ENCODE data around the gene PPP4R1.
"Not testable (repeated sequence)": the region's sequence is repeated elsewhere in the genome, so short reads cannot be mapped to it uniquely, and the experiment has no call there.

PPP4R1 gene

DNA sequence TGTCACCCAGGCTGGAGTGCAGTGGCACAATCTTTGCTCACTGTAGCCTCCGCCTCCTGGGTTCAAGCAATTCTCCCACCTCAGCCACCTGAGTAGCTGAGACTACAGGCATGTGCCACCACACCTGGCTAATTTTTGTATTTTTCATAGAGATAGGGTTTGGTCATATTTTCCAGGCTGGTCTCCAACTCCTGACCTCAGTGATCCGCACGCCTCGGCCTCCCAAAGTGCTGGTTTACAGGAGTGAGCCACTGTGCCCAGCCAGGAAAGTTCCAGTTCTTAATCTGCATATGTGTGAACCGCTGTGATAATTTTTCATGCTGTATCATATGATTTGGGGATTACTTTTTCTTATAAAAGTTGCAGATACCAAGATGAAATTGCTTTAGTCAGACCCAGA, 14.6 kb upstream of the PPP4R1 start:
- DNase-seq, result no peak

GRCh38 chr18:9627642-9628041, 13.3 kb upstream of the PPP4R1 start:
- no peak for DNase-seq

DNA sequence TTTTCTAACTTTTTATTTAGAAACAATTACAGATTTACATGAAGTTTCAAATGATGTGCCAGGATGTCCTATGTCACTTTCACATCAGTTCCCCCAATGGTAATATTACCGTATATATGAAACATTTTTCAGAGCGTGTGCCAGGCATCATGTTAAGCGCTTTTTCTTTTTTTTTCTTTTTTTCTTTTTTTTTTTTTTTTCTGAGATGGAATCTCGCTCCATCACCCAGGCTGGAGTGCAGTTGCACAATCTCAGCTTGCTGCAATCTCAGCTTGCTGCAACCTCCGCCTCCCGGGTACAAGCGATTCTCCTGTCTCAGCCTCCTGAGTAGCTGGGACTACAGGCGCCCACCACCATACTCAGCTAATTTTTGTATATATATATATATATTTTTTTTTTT, 5.6 kb upstream of the PPP4R1 start:
- no peak for DNase-seq

- no peak for DNase-seq
Measured at GRCh38 chr18:9619545-9619944, 5.2 kb upstream of the PPP4R1 start.

- DNase-seq, result no peak
Measured at GRCh38 chr18:9619056-9619455, 4.7 kb upstream of the PPP4R1 start.

DNA sequence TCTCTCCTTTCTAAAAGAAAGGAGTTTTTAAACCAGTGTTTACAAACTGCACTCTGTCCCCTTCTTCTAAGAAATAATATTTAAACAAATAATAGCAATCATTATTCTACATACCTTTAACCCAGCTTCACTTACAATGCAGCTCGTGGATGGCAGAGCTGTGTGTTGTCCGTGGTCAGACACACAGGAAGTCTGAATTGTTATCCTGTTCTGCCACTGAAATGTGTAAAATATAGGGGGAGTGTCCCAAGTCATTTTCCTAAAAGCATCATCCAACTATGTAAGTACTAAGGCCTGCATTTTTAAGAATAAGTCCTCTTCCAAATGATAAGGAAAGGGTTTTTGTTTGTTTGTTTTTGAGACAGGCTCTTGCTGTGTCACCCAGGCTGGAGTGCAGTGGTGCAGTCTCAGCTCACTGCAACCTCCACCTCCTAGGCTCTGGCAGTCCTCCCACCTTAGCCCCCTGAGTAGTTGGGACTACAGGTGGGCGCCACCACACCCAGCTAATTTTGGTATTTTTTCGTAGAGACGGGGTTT, 2.7 kb upstream of the PPP4R1 start:
- DNase-seq, result no peak

DNA sequence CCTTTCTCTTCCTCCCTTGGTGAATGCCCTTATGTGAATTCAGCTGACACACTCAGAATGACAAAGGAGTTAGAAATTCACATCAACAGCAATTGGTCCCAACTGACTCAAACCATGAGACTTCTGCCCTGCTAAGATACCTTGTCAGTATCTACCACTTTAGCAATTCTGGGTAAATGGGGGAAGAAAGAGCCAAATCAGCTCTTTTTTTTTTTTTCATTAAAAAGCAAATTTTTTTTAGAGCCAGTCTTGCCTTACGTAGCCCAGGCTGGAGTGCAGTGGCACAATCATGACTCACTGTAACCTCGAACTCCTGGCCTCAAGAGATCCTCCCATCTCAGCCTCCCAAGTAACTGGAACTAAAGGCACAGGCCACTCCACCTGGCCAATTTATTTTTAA, 1.7 kb upstream of the PPP4R1 start:
- no peak for DNase-seq

DNA sequence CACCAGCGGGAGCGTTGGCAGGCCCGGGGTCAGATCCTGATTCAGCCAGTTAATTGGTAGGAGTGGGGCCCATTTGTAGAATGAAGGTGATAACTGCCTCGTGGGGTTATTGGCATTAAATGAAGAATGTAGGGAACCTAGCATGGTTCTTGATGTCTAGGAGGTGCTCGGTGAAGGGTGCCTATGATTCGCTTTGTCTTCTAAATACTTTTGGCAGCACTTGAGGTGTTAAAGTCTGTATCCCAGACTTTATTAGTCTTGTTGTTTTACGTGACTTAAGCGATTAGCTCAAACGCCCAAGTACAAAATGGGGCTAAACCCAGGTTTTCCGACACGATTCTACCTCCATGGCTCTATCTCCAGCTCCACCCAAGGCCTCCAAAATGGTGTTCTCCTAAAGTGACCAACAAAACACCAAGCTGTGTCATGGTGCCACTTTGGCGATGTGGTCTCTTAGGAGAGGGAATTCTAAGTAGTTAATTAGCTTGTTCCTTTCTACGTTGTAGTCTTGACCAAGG, 980 bp upstream of the PPP4R1 start:
- no peak for DNase-seq

DNA sequence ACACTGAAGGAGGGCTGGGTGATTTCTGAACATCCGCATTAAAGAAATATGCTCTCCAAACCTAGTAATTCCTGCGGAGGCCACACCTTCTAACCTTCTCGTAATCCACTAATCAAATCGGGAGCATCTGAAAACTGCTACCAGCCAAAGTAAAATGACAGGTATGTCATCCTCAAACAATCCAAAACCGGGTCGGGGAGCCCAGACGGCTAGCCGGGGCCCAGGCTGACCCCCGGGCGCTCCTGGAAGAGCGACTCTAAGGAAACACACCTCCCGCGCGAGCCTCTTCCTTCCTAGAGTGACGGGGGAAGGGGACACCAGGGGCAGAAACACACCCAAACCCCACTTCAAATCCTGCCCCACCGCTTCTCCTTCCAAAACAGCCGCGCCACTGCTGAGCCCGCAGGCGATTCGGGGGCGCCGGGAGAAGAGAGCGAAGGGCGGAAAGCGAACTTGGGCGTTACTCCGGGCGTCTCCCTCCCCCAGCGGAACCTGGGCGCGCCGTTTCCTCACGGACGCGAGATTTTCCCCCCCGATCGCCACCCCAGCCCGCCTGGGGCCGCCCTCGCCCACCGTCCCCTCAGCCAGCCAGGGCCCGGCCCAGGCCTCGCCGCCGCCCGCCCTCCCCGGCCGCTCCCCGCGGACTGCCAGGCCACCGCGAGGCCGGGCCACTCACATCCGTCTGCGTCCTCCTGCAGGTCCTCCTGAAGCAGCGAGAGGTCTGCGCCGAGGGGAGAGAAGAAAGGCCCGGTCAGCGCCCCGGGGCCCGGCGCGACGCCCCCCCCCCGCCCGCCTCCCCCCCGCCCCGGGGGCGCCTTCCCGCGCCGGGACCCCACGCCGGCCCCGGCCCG, 584 bp downstream of the PPP4R1 start:
- DNase-seq, result no peak

- no peak for DNase-seq
Measured at GRCh38 chr18:9612977-9613376, 1.4 kb downstream of the PPP4R1 start.

GRCh38 chr18:9612215-9612830, 2.0 kb downstream of the PPP4R1 start:
- DNase-seq, result no peak

- no peak for DNase-seq
Measured at GRCh38 chr18:9609190-9609589, 5.2 kb downstream of the PPP4R1 start.

GRCh38 chr18:9608728-9609127, 5.6 kb downstream of the PPP4R1 start:
- DNase-seq, result no peak

GRCh38 chr18:9608298-9608697, 6.1 kb downstream of the PPP4R1 start:
- DNase-seq, result no peak

GRCh38 chr18:9607111-9607510, 7.2 kb downstream of the PPP4R1 start:
- DNase-seq, result not testable (repeated sequence)

DNA sequence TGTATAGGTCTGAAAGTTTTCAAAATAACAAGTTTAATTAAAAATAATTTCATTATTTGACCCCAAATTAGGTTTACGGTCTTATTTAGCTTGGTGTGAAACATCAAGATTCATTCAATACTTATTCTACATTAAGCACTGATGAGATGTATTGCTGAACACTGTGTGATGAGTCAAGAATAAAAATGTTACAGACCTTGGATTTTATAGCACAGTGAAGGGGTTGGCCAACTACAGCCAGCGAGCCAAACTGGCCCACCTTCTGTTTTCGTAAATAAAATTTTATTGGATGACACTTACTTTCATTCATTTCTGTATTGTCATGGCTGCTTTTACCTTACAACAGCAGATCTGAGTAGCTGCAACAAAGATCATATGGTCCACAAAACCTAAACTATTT, 8.3 kb downstream of the PPP4R1 start:
- no peak for DNase-seq

DNA sequence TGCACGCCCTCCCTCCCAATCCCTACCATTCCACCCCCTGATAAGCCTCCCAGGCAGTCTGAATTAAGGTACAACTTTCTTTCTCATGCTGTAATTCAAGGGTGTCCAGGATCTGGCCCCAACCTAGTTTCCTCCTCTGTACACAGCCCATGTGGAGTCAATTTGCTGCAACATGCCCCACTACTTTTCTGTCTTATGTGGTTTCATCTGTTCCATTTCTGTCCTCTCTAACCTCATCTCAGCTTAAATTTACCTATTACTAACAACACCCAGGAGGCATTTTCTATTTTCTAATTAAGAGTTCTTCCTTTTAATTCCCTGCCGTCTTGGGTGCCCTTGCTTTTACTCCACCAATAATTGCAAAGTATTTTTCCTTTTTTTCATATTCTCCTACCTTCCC, 10.0 kb downstream of the PPP4R1 start:
- no peak for DNase-seq

DNA sequence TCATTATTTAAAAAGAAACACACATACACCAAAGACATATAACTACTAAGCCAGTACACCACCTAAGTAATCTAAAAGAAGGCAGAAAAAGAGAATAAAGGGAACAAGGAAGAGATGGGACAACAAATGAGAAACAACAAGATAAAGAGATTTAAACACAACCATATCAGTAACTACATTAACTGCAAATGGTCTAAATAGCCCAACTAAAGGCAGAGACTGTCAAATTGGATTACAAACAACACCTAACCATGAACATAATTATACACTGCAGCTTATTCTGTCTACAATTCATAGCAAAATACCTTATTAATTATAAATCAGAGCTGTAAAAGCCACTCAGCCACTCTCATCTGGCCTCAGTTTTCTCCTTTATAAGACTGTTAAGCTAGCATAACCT, 15.0 kb downstream of the PPP4R1 start:
- DNase-seq, result no peak

- DNase-seq, result no peak
Measured at GRCh38 chr18:9597609-9598008, 16.8 kb downstream of the PPP4R1 start.

GRCh38 chr18:9596843-9597526, 17.4 kb downstream of the PPP4R1 start:
- DNase-seq, result no peak

DNA sequence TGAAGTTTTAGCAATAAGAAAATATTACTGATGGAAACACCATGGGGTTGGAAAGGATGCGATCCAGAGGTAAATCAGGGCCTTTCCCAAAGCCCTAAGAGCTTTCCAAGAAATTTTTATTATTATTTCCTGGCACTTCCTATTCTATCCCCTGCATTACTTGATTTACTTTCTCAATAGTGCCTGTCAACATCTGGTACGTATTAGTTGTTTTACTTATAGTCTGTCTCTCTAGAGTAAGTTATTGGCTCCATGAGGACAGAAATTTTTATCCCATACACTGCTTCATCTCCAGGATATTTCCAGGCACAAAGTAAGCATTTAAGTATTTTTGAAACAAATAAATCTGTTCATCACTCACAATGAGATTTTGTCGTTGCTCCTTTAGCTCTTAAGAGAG, 18.1 kb downstream of the PPP4R1 start:
- no peak for DNase-seq

DNA sequence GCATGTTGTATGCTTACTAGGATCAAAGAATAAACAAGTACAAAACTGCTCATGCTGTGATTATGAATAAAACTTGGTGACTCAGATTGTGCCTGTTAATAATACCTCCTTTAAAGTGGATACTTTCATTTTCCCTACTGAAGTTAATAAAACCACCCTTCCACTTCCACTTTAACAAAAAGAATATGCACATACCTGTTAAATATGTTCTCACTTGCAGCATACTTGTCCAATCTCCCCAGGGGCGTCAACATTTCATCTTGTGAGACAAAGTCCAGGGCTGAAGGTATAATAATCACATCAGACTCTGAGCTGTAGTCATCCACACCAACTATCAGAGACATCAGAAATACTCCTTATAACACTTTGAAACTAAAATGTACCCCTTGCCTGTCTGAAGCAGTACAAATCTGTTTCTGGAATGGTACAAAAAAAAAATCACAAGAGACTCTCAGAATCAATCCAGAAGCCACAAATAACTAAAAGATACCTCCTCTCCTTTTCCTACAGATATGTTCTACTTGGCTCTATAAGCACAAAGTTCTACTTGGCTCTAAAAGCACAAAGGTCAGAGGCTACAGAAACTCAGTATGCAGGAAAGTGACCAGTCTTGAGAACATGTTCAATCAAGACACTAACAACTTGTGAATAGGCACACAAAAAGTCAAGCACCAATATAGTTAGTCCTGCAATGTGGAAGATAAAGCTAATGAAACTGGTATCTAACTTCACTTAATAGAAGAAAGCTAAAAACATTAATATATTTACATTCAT, 19.3 kb downstream of the PPP4R1 start:
- DNase-seq, result no peak

DNA sequence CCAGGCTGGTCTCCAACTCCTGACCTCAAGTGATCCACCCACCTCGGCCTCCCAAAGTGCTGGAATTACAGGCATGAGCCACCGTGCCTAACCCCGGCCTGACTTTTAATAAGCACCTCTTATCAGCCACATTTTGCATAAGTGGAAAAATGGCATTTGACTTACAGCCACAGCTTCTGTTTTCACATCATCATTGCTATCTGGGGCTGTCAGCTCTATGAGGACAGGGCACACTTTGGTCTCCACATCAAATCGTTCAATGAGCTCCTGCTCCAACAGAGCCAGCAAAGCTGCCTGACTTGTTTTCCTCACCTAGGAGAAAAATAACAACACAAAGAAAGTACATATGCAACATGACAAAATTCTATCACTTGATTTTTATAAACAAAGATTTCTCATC, 26.4 kb downstream of the PPP4R1 start:
- DNase-seq, result no peak
